ENCODE data around the gene MAD1L1. TPM values are rescaled to one million over a fixed set of nuclear protein-coding genes. Genes with fewer than 3 reads are reported as not detected.

Gene MAD1L1
- total and polyA plus RNA-seq, 4 donors = 12.8 to 20.7 (median 16.5) TPM

DNA sequence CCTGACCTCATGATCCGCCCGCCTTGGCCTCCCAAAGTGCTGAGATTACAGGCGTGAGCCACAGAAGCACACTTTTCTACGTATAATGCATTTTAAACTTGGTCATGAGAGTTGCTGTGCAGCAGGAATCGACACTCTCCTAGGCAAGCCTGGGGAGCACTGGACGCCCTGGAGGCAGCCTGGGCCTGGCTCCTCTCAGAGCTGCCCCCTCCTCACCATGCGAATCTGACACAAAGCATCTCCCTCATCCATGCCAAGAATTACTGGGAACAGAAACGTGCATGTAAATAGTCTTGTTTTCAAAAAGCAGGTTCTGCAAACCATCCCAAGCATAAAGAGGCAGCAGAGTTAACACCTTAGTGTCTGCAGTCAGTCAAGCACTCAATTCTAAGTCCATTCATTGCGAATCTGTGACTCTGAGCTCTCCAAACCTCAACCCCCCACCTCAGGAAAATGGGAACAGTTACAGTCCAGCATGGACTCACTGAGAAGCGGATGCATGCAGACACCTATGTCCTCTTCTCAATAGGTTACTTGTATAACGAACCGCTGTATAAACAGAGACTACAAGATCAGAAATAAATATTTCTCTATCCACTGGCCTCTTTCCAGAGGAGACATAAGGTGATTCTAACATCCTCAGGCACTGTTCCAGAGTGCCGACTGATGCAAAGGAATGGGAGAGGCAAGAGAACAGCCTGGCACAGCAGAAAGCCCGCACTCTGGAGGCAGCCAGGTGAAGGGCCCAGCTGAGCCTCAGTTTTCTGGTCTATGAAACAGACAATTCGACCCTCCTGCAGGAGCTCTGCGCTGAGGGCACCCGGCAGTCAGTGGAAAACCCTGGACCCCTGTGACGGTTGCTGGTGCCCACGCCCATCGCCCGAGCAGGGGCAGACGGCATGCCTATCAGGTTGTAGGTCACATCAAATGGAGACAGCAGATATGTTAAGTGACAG, 68.9 kb downstream of the MAD1L1 start (continued):
- TF ChIP-seq REST (IDR thresholded peaks at IDR 0.05) = no peak

DNA sequence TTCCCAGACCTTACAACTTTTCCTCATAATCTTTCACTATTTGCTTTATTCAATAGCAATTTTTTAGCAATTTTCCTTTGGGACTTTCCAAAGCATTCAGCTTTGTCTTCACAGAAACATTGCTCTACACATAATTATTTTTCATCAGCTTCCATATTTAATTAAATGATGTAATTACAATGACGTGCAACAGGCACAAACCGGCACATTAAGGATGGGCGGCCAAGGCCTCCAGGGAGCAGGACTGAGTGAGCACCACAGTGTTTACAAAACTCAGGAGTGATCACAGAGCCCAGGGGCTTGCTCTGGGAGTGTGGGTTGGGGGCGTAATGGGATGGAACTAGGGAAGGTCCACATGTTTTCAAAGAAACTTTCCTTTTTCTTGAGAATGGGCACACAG, 69.8 kb downstream of the MAD1L1 start:
- Histone ChIP-seq H3K27ac (ENCODE audit: low read depth in 1 of 2, low read length in 2 of 2) (no peak overlapping the region), H3K36me3 (ENCODE audit: control insufficient read depth in 4 of 4, insufficient read depth in 3 of 4, low read depth in 1 of 4, low read length in 3 of 4) (no peaks in the 10 kb centered on the region), H3K4me1 (ENCODE audit: control insufficient read depth in 4 of 4, insufficient read depth in 4 of 4, low read length in 3 of 4) (peaks cover 0 to 2% (median 0%) of the 10 kb centered on the region in 4 donors), H3K27me3 (ENCODE audit: control insufficient read depth in 4 of 4, insufficient read depth in 4 of 4, low read length in 3 of 4) (no peaks in the 10 kb centered on the region), H3K9ac (ENCODE audit: low read depth in 1 of 2, low read length in 2 of 2) (no peak overlapping the region), H3K9me3 (ENCODE audit: control insufficient read depth in 4 of 4, low read length in 3 of 4) (no peaks in the 10 kb centered on the region), H3K4me3 (ENCODE audit: low read depth in 1 of 3, low read length in 3 of 3) (no peak overlapping the region)
- no peak for TF ChIP-seq SP1 (IDR thresholded peaks at IDR 0.05)
- TF ChIP-seq CTCF (IDR thresholded peaks at IDR 0.05; ENCODE audit: low read depth, low read length, missing input control) = no peak
- TF ChIP-seq FOXA2 (IDR thresholded peaks at IDR 0.05) = no peak
- no peak for TF ChIP-seq JUND (IDR thresholded peaks at IDR 0.05)
- no peak for TF ChIP-seq EGR1 (IDR thresholded peaks at IDR 0.05; ENCODE audit: low read depth in 2 of 2)
- TF ChIP-seq HNF4G (IDR thresholded peaks at IDR 0.05) = no peak
- TF ChIP-seq FOXA1 (IDR thresholded peaks at IDR 0.05) = no peak
- TF ChIP-seq HNF4A (conservative IDR thresholded peaks at IDR 0.05) = no peak
- no peak for TF ChIP-seq NR2F2 (IDR thresholded peaks at IDR 0.05)
- no peak for TF ChIP-seq YY1 (IDR thresholded peaks at IDR 0.05)
- TF ChIP-seq ATF3 (IDR thresholded peaks at IDR 0.05) = no peak
- TF ChIP-seq RAD21 (IDR thresholded peaks at IDR 0.05) = no peak
- TF ChIP-seq ZBTB33 (IDR thresholded peaks at IDR 0.05) = no peak
- no peak for TF ChIP-seq RXRA (IDR thresholded peaks at IDR 0.05)
- no peak for TF ChIP-seq TAF1 (conservative IDR thresholded peaks at IDR 0.05)
- no peak for TF ChIP-seq GABPA (IDR thresholded peaks at IDR 0.05 in 1 of 2, conservative IDR thresholded peaks at IDR 0.05 in 1 of 2)
- no peak for TF ChIP-seq MAX (IDR thresholded peaks at IDR 0.05)
- TF ChIP-seq REST (IDR thresholded peaks at IDR 0.05) = no peak
- 96% methylated on average over 4 of the region's 4 CpGs for WGBS
- DNase-seq (ENCODE audit: low spot score) = no peak
